Glomerular visceral epithelial cell (primary cell): ENCODE results near the gene ZNF606.

Experiments used
- DNase-seq: peaks from one replicate; pipeline ENCODE4 v3.0.0-alpha.2; 2016; ENCODE audit errors: extremely low spot score

Gene ZNF606

DNA sequence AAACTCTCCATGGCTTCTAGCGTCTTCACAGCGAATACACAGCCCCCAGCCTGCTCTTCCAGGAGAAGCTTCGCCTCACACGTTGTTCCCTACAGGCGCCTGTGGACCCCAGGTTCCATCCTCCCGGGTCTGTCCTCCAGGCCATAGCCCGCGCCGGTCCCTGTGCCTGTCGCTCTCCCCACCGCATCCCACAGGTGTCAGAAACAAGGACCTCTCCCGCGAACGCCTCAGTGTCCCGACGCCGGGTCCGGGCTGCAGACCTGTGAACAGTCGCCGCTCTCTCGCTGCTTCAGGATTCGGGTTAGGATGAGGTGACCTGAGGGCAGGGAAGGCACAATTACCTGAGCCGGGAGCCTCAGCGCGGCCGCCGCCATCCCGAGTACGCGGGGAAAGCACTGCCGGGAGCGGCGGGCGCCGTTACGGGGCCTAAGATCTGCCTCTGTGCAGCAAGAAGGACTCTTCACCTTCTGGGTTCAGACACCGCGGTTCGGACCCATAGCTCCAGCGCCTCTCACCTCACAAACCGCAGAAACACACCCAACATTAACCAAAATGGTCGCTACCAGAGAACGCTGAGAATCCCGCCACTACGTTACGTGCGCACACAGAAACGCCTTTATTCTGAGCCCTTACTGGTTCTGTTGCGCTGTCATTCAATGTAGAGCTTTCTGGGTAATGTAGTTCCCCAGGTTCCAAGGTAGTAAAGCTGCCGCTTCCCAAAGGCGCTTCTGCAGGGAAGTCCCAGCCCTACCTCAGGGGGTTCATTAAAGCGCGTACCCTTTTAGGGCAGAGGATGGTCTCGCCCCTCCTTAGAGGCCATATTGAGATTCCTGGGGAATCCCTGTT, 67.6 kb downstream of the ZNF606 start, which contains the start of gene ZNF418:
Gene ZNF418 (minus strand): TSS at position 583 of the 846 bp plus-strand sequence. CDS start 1,580 bp downstream, outside the sequence.
- DNase-seq: peak; percentile 52

GRCh38 chr19:57927587-57927986, 75.0 kb downstream of the ZNF606 start:
- no peak for DNase-seq
